Ascending aorta (tissue), 2 donors: Measurements from ENCODE around the gene RAX2. TPM values are rescaled to one million over a fixed set of nuclear protein-coding genes. Genes with fewer than 3 reads are reported as not detected.

Experiments used
- DNase-seq, 2 donors: peaks; one replicate each; pipeline ENCODE4 v3.0.0-alpha.2; 2019; ENCODE audit warnings: low spot score in 2 of 2
- H3K27ac ChIP-seq, 2 donors: fragments of 200-600 bp; sonication (generic); one replicate each; pipeline ENCODE4 v1.5.1; 2016 to 2017; ENCODE audit warnings: mild to moderate bottlenecking in 1 of 2
- H3K27me3 ChIP-seq: fragments of 200-600 bp; sonication (generic); one replicate; pipeline ENCODE4 v1.5.1; 2017
- H3K36me3 ChIP-seq, 2 donors: fragments of 200-600 bp; sonication (generic); one replicate each; pipeline ENCODE4 v1.5.1; 2016
- H3K4me1 ChIP-seq, 2 donors: fragments of 200-600 bp; sonication (generic); one replicate each; pipeline ENCODE4 v1.5.1; 2016 to 2017; ENCODE audit warnings: mild to moderate bottlenecking in 1 of 2
- H3K4me3 ChIP-seq, 2 donors: fragments of 200-600 bp; sonication (generic); one replicate each; pipeline ENCODE4 v1.5.1; 2016 to 2017; ENCODE audit warnings: mild to moderate bottlenecking in 1 of 2
- H3K9me3 ChIP-seq, 2 donors: fragments of 200-600 bp; sonication (generic); one replicate each; pipeline ENCODE4 v1.5.1; 2016
- intact Hi-C: fragments of 100-400 bp; cut with DNase I; formaldehyde crosslinking; loops from one replicate; pipeline ENCODE4 v1.15.1; 2023
- total RNA-seq: library from RNA; depleted of rRNA; stranded (reverse); fragments of >200 nt; gene quantifications from one replicate; pipeline ENCODE4 v1.1.0, GENCODE V29; 2016
- TF ChIP-seq, protein P1 (sequence below), 3 experiments: fragments of 200-600 bp in 2 of 3; fragments of 450-650 bp in 1 of 3; sonication (generic) in 2 of 3; IDR thresholded peaks; one replicate each; pipeline ENCODE4 v1.5.1; 2016 to 2019; ENCODE audit warnings: antibody characterized with exemption in 3 of 3, mild to moderate bottlenecking in 1 of 3, moderate library complexity in 1 of 3

RAX2 gene
- total RNA-seq, 1 donor from 2014 or later: not detected

GRCh38 chr19:3798137-3798536 lies 26.1 kb upstream of the RAX2 start:
- Histone ChIP-seq H3K9me3 (peaks cover 0 to 12% of the 10 kb centered on the region in 2 donors), H3K4me3 (no peak overlapping the region), H3K27me3 (no peaks in the 10 kb centered on the region), H3K4me1 (no peaks in the 10 kb centered on the region), H3K36me3 (no peaks in the 10 kb centered on the region), H3K27ac (no peak overlapping the region)
- intact Hi-C loops: no loop called here
- DNase-seq: no peak
- TF ChIP-seq, protein P1, sequence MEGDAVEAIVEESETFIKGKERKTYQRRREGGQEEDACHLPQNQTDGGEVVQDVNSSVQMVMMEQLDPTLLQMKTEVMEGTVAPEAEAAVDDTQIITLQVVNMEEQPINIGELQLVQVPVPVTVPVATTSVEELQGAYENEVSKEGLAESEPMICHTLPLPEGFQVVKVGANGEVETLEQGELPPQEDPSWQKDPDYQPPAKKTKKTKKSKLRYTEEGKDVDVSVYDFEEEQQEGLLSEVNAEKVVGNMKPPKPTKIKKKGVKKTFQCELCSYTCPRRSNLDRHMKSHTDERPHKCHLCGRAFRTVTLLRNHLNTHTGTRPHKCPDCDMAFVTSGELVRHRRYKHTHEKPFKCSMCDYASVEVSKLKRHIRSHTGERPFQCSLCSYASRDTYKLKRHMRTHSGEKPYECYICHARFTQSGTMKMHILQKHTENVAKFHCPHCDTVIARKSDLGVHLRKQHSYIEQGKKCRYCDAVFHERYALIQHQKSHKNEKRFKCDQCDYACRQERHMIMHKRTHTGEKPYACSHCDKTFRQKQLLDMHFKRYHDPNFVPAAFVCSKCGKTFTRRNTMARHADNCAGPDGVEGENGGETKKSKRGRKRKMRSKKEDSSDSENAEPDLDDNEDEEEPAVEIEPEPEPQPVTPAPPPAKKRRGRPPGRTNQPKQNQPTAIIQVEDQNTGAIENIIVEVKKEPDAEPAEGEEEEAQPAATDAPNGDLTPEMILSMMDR (IDR thresholded peaks at IDR 0.05): no peak

DNA sequence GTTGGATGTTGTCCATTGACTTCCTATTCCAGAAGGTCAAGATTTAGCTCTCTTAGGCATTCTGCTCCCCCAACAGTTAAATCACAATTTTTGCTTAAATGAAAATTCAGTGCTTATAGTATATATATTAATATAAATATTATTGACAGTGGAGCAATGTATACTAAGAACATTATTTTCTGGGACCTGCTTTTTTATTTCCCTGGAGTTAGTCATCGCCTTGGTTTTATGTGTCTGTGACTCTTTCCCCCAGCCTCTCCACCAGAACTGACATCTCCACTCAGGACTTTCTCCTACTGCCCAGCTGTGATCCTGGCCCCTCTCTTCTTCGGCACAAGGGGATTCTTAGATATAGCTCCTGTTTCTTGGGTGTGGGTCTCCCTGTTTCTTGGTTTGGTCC lies 24.3 kb upstream of the RAX2 start:
- TF ChIP-seq, protein P1 (IDR thresholded peaks at IDR 0.05): no peak
- no peaks in the 10 kb centered on the region for H3K27me3 ChIP-seq
- intact Hi-C loops: no loop called here
- DNase-seq: no peak
- H3K4me1 ChIP-seq: no peaks in the 10 kb centered on the region
- peaks cover 0 to 12% of the 10 kb centered on the region in 2 donors for H3K9me3 ChIP-seq
- H3K27ac ChIP-seq: no peak overlapping the region
- no peaks in the 10 kb centered on the region for H3K36me3 ChIP-seq
- H3K4me3 ChIP-seq: no peak overlapping the region

DNA sequence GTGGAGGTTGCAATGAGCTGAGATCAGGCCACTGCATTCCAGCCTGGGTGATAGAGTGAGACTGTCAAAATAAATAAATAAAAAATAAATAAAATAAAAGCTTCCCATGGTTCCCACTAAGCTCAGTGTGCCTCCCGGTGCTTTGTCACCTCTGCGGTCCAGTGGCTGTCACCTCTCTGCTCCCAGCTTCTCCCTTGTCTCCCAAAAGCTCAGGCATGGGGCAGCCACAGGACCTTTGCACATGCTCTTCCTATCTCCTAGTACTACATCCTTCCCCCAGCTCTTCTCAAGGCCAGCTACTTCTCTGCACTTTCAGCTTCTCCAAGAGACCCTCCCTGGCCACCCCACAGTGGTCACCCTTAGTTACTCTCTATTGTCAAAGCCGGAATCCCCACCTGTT lies 21.8 kb upstream of the RAX2 start:
- no peak overlapping the region for H3K27ac ChIP-seq
- no peak overlapping the region for H3K4me3 ChIP-seq

GRCh38 chr19:3792114-3792513 lies 20.1 kb upstream of the RAX2 start:
- intact Hi-C loops: no loop called here
- TF ChIP-seq, protein P1 (IDR thresholded peaks at IDR 0.05): no peak
- DNase-seq: no peak

More for the DNA sequence above, 21.8 kb upstream of the RAX2 start:
- Histone ChIP-seq H3K27me3 (no peaks in the 10 kb centered on the region), H3K9me3 (peaks cover 0 to 12% of the 10 kb centered on the region in 2 donors), H3K36me3 (no peaks in the 10 kb centered on the region), H3K4me1 (no peaks in the 10 kb centered on the region)
- DNase-seq: no peak
- intact Hi-C loops: no loop called here
- TF ChIP-seq, protein P1 (IDR thresholded peaks at IDR 0.05): no peak

DNA sequence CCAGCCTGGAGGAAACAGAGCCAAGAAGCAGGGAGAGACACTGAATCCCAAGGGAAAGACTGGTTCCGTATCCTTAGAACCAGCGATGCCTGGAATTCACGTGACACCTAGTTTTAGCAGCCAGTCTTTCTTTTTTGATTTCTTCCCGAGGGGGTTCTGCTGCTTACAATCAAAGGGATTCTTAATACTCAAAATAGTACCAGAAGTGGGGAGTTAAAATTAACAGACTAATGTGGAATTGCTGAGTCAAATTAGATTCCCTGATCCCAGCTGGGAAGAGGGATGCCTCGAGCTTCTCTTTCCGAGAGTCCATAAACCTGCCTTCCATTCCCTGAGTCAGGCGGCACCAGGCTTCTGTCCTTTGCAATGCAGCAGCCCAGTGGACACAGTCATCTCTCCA lies 18.9 kb upstream of the RAX2 start:
- TF ChIP-seq, protein P1 (IDR thresholded peaks at IDR 0.05): no peak
- no peaks in the 10 kb centered on the region for H3K9me3 ChIP-seq
- H3K4me1 ChIP-seq: no peaks in the 10 kb centered on the region
- H3K27me3 ChIP-seq: no peaks in the 10 kb centered on the region
- no peak overlapping the region for H3K4me3 ChIP-seq
- intact Hi-C loops: no loop called here
- no peak overlapping the region for H3K27ac ChIP-seq
- no peaks in the 10 kb centered on the region for H3K36me3 ChIP-seq
- DNase-seq: no peak

More at GRCh38 chr19:3792114-3792513, 20.1 kb upstream of the RAX2 start:
- H3K9me3 ChIP-seq: peaks cover 0 to 9% of the 10 kb centered on the region in 2 donors
- no peak overlapping the region for H3K27ac ChIP-seq
- no peaks in the 10 kb centered on the region for H3K4me1 ChIP-seq
- no peak overlapping the region for H3K4me3 ChIP-seq
- H3K27me3 ChIP-seq: no peaks in the 10 kb centered on the region
- H3K36me3 ChIP-seq: no peaks in the 10 kb centered on the region

GRCh38 chr19:3790209-3790734 lies 18.2 kb upstream of the RAX2 start:
- Histone ChIP-seq H3K4me3 (no peak overlapping the region), H3K27ac (no peak overlapping the region), H3K4me1 (no peaks in the 10 kb centered on the region), H3K36me3 (no peaks in the 10 kb centered on the region), H3K9me3 (no peaks in the 10 kb centered on the region), H3K27me3 (no peaks in the 10 kb centered on the region)
- DNase-seq: no peak
- intact Hi-C loops: no loop called here
- TF ChIP-seq, protein P1 (IDR thresholded peaks at IDR 0.05): no peak
